ENCODE measurements around the gene RDM1.

DNA sequence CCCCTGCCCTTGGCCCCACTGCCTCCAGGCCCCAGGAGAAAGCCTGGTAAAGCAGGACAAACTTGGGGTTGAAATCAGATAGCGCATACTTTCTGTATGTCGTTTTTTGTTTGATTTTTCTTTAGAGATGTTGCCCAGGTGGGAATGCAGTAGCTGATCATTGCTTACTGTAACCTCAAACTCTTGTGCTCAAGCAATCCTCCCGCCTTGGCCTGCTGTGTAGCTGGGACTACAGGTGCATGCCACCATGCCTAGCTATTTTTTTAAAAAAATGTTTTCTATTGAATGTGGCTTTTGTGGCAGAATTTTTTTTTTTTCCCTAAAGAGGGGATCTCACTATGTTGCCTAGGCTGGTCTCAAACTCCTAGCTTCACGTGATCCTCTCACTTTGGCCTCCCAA, 39.3 kb downstream of the RDM1 start:
- no peak for TF ChIP-seq EZH2 (IDR thresholded peaks at IDR 0.05; ENCODE audit: borderline replicate concordance, low read depth, low read length, severe bottlenecking)
- TF ChIP-seq, protein P1, sequence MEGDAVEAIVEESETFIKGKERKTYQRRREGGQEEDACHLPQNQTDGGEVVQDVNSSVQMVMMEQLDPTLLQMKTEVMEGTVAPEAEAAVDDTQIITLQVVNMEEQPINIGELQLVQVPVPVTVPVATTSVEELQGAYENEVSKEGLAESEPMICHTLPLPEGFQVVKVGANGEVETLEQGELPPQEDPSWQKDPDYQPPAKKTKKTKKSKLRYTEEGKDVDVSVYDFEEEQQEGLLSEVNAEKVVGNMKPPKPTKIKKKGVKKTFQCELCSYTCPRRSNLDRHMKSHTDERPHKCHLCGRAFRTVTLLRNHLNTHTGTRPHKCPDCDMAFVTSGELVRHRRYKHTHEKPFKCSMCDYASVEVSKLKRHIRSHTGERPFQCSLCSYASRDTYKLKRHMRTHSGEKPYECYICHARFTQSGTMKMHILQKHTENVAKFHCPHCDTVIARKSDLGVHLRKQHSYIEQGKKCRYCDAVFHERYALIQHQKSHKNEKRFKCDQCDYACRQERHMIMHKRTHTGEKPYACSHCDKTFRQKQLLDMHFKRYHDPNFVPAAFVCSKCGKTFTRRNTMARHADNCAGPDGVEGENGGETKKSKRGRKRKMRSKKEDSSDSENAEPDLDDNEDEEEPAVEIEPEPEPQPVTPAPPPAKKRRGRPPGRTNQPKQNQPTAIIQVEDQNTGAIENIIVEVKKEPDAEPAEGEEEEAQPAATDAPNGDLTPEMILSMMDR (IDR thresholded peaks at IDR 0.05; ENCODE audit: borderline replicate concordance, extremely low read depth, low read length, poor library complexity, severe bottlenecking), result no peak

Measured in DND-41 (cell line).